Kidney (tissue), 14 donors: Measurements from ENCODE around the gene ATAD3C. TPM values are rescaled to one million over a fixed set of nuclear protein-coding genes. Genes with fewer than 3 reads are reported as not detected.
"Not testable (repeated sequence)": the region's sequence is repeated elsewhere in the genome, so short reads cannot be mapped to it uniquely, and the experiment has no call there.

Source experiments
- DNase-seq, 5 donors: peaks; one replicate each; pipeline ENCODE4 v3.0.0-alpha.2; 2013 to 2020
- FAIRE-seq: peaks from 2 replicates; lab custom pipeline; 2012; peaks lifted over from hg19 to GRCh38; lab: Jason Lieb, UNC
- H3K27ac ChIP-seq, 2 donors: one replicate each; pipeline ENCODE4 v1.7.0; 2013; ENCODE audit warnings: low read depth in 2 of 2, low read length in 2 of 2, inconsistent platforms in 1 of 2
- H3K27me3 ChIP-seq: one replicate; pipeline ENCODE4 v1.7.1; 2013; ENCODE audit warnings: low read length, inconsistent platforms; ENCODE audit not compliant: control insufficient read depth, insufficient read depth
- H3K36me3 ChIP-seq, 3 donors: one replicate each; pipeline versions ENCODE4 v1.7.0 to v1.7.1; 2013; ENCODE audit warnings: low read length in 3 of 3, control low read depth in 1 of 3, inconsistent platforms in 1 of 3; ENCODE audit not compliant: insufficient read depth in 3 of 3, control insufficient read depth in 2 of 3
- H3K4me1 ChIP-seq, 3 donors: one replicate each; pipeline versions ENCODE4 v1.7.0 to v1.7.1; 2013; ENCODE audit warnings: low read length in 3 of 3, inconsistent platforms in 1 of 3, low read depth in 1 of 3; ENCODE audit not compliant: control insufficient read depth in 2 of 3, insufficient read depth in 2 of 3
- H3K4me3 ChIP-seq, 3 donors: one replicate each; pipeline versions ENCODE4 v1.7.0 to v1.8.1; 2013; ENCODE audit warnings: low read length in 3 of 3, control low read depth in 1 of 3, inconsistent platforms in 1 of 3
- H3K9ac ChIP-seq, 3 donors: one replicate each; pipeline versions ENCODE4 v1.7.0 to v1.7.1; 2013; ENCODE audit warnings: low read length in 3 of 3, control low read depth in 1 of 3, inconsistent platforms in 1 of 3
- H3K9me3 ChIP-seq, 3 donors: one replicate each; pipeline versions ENCODE4 v1.7.0 to v1.7.1; 2013; ENCODE audit warnings: low read length in 3 of 3, control low read depth in 1 of 3, inconsistent platforms in 1 of 3; ENCODE audit not compliant: control insufficient read depth in 2 of 3, insufficient read depth in 1 of 3
- intact Hi-C: fragments of 100-400 bp; cut with DNase I; formaldehyde crosslinking; loops from one replicate; pipeline ENCODE4 v1.11.1; 2022
- polyA plus RNA-seq: library from polyadenylated mRNA; stranded (reverse); fragments of 350-450 nt; fragmentation: Illumina TruSeq; extraction: RNeasy Lipid Tissue Mini Kit (QIAGEN cat#74804); gene quantifications from one replicate; pipeline ENCODE4 v1.2.3, GENCODE V29; 2014; ENCODE audit warnings: low read depth, low replicate concordance; ENCODE audit not compliant: insufficient read depth
- total RNA-seq: library from RNA; stranded (reverse); fragmentation: NEBNext Ultra II Directional; extraction: Animal tissue kit (Norgen Biotek cat#: 25700); gene quantifications from one replicate; pipeline ENCODE4 v1.2.1, GENCODE V29; 2021
- TF ChIP-seq, protein P1 (sequence below): IDR thresholded peaks from 3 replicates; pipeline ENCODE4 v1.5.1; 2012; ENCODE audit warnings: mild to moderate bottlenecking, moderate library complexity, borderline replicate concordance; ENCODE audit not compliant: insufficient read depth; ENCODE audit errors: extremely low read depth
- donor health status: control.
- donor health status: control.
- donor health status: control.
- donor health status: control.
- donor health status: control.
- donor health status: DM: yes; HTN: yes; CAD: no.
- donor health status: Normal renal cell carcinoma (clear cell type).

The ATAD3C gene
- total and polyA plus RNA-seq, 2 donors from 2014 or later = 10.0 to 14.3 TPM

GRCh38 chr1:1517973-1518620 is 68.6 kb downstream of the ATAD3C start:
- H3K9me3 ChIP-seq = no peaks in the 10 kb centered on the region
- no peak overlapping the region for H3K4me3 ChIP-seq
- no peak for DNase-seq
- no peak for FAIRE-seq
- no peak overlapping the region for H3K27ac ChIP-seq
- TF ChIP-seq, protein P1, sequence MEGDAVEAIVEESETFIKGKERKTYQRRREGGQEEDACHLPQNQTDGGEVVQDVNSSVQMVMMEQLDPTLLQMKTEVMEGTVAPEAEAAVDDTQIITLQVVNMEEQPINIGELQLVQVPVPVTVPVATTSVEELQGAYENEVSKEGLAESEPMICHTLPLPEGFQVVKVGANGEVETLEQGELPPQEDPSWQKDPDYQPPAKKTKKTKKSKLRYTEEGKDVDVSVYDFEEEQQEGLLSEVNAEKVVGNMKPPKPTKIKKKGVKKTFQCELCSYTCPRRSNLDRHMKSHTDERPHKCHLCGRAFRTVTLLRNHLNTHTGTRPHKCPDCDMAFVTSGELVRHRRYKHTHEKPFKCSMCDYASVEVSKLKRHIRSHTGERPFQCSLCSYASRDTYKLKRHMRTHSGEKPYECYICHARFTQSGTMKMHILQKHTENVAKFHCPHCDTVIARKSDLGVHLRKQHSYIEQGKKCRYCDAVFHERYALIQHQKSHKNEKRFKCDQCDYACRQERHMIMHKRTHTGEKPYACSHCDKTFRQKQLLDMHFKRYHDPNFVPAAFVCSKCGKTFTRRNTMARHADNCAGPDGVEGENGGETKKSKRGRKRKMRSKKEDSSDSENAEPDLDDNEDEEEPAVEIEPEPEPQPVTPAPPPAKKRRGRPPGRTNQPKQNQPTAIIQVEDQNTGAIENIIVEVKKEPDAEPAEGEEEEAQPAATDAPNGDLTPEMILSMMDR = no peak
- H3K27me3 ChIP-seq = no peaks in the 10 kb centered on the region
- no peak overlapping the region for H3K9ac ChIP-seq
- no peaks in the 10 kb centered on the region for H3K4me1 ChIP-seq
- intact Hi-C loops = no loop called here
- H3K36me3 ChIP-seq = peaks cover 3 to 10% (median 4%) of the 10 kb centered on the region in 3 donors

GRCh38 chr1:1518621-1519007 is 69.1 kb downstream of the ATAD3C start:
- DNase-seq, intact Hi-C loops, H3K9me3 ChIP-seq, H3K27me3 ChIP-seq, H3K4me1 ChIP-seq, H3K36me3 ChIP-seq, H3K4me3 ChIP-seq, H3K27ac ChIP-seq, FAIRE-seq, H3K9ac ChIP-seq: not testable (repeated sequence)

Other genes starting within 250 kb of the ATAD3C start
- gene TNFRSF18, start 243.1 kb upstream of the ATAD3C start, total RNA-seq = 8.1 TPM
- not detected for gene TNFRSF18, start 243.1 kb upstream of the ATAD3C start, polyA plus RNA-seq
- 5.1 TPM for gene TNFRSF4, start 235.5 kb upstream of the ATAD3C start, total RNA-seq
- 3.3 TPM for gene TNFRSF4, start 235.5 kb upstream of the ATAD3C start, polyA plus RNA-seq
- gene SDF4, start 217.7 kb upstream of the ATAD3C start, total RNA-seq = 160 TPM
- 143 TPM for gene SDF4, start 217.7 kb upstream of the ATAD3C start, polyA plus RNA-seq
- gene B3GALT6, start 217.5 kb upstream of the ATAD3C start, total RNA-seq = 20.3 TPM
- gene B3GALT6, start 217.5 kb upstream of the ATAD3C start, polyA plus RNA-seq = 13.7 TPM
- 3.1 TPM for gene C1QTNF12, start 203.0 kb upstream of the ATAD3C start, total RNA-seq
- 9.9 TPM for gene C1QTNF12, start 203.0 kb upstream of the ATAD3C start, polyA plus RNA-seq
- 56.6 TPM for gene UBE2J2, start 175.8 kb upstream of the ATAD3C start, total RNA-seq
- 57.4 TPM for gene UBE2J2, start 175.8 kb upstream of the ATAD3C start, polyA plus RNA-seq
- 4.6 TPM for gene SCNN1D, start 169.3 kb upstream of the ATAD3C start, total RNA-seq
- gene SCNN1D, start 169.3 kb upstream of the ATAD3C start, polyA plus RNA-seq = 4.6 TPM
- 39.5 TPM for gene ACAP3, start 141.8 kb upstream of the ATAD3C start, total RNA-seq
- 15.9 TPM for gene ACAP3, start 141.8 kb upstream of the ATAD3C start, polyA plus RNA-seq
- gene PUSL1, start 141.1 kb upstream of the ATAD3C start, total RNA-seq = 12.6 TPM
- 13.9 TPM for gene PUSL1, start 141.1 kb upstream of the ATAD3C start, polyA plus RNA-seq
- 100 TPM for gene INTS11, start 125.0 kb upstream of the ATAD3C start, total RNA-seq
- 73.6 TPM for gene INTS11, start 125.0 kb upstream of the ATAD3C start, polyA plus RNA-seq
- 21.9 TPM for gene CPTP, start 124.9 kb upstream of the ATAD3C start, total RNA-seq
- gene CPTP, start 124.9 kb upstream of the ATAD3C start, polyA plus RNA-seq = 51.5 TPM
- gene TAS1R3, start 118.4 kb upstream of the ATAD3C start, total RNA-seq = 1.3 TPM
- gene TAS1R3, start 118.4 kb upstream of the ATAD3C start, polyA plus RNA-seq = 0.15 TPM
- gene DVL1, start 100.3 kb upstream of the ATAD3C start, total RNA-seq = 55.0 TPM
- gene DVL1, start 100.3 kb upstream of the ATAD3C start, polyA plus RNA-seq = 32.5 TPM
- 26.0 TPM for gene MXRA8, start 91.1 kb upstream of the ATAD3C start, total RNA-seq
- 64.7 TPM for gene MXRA8, start 91.1 kb upstream of the ATAD3C start, polyA plus RNA-seq
- 111 TPM for gene AURKAIP1, start 74.5 kb upstream of the ATAD3C start, total RNA-seq
- 359 TPM for gene AURKAIP1, start 74.5 kb upstream of the ATAD3C start, polyA plus RNA-seq
- gene CCNL2, start 50.4 kb upstream of the ATAD3C start, total RNA-seq = 199 TPM
- gene CCNL2, start 50.4 kb upstream of the ATAD3C start, polyA plus RNA-seq = 72.0 TPM
- gene MRPL20, start 42.4 kb upstream of the ATAD3C start, total RNA-seq = 103 TPM
- gene MRPL20, start 42.4 kb upstream of the ATAD3C start, polyA plus RNA-seq = 221 TPM
- 5.2 TPM for gene ANKRD65, start 28.4 kb upstream of the ATAD3C start, total RNA-seq
- gene ANKRD65, start 28.4 kb upstream of the ATAD3C start, polyA plus RNA-seq = 7.1 TPM
- gene VWA1, start 14.0 kb upstream of the ATAD3C start, total RNA-seq = 116 TPM
- 103 TPM for gene VWA1, start 14.0 kb upstream of the ATAD3C start, polyA plus RNA-seq
- 28.8 TPM for gene ATAD3B, start 22.1 kb downstream of the ATAD3C start, total RNA-seq
- 13.3 TPM for gene ATAD3B, start 22.1 kb downstream of the ATAD3C start, polyA plus RNA-seq
- 19.1 TPM for gene ATAD3A, start 62.5 kb downstream of the ATAD3C start, total RNA-seq
- 17.5 TPM for gene ATAD3A, start 62.5 kb downstream of the ATAD3C start, polyA plus RNA-seq
- 1.9 TPM for gene TMEM240, start 90.9 kb downstream of the ATAD3C start, total RNA-seq
- 1.7 TPM for gene TMEM240, start 90.9 kb downstream of the ATAD3C start, polyA plus RNA-seq
- gene SSU72, start 125.2 kb downstream of the ATAD3C start, total RNA-seq = 102 TPM
- 143 TPM for gene SSU72, start 125.2 kb downstream of the ATAD3C start, polyA plus RNA-seq
- gene FNDC10, start 150.4 kb downstream of the ATAD3C start, total RNA-seq = 2.6 TPM
- 18.2 TPM for gene FNDC10, start 150.4 kb downstream of the ATAD3C start, polyA plus RNA-seq
- gene MIB2, start 165.8 kb downstream of the ATAD3C start, total RNA-seq = 61.6 TPM
- gene MIB2, start 165.8 kb downstream of the ATAD3C start, polyA plus RNA-seq = 35.6 TPM
- gene MMP23B, start 182.5 kb downstream of the ATAD3C start, total RNA-seq = 7.1 TPM
- gene MMP23B, start 182.5 kb downstream of the ATAD3C start, polyA plus RNA-seq = 4.0 TPM
- 24.0 TPM for gene CDK11B, start 209.3 kb downstream of the ATAD3C start, total RNA-seq
- 13.9 TPM for gene CDK11B, start 209.3 kb downstream of the ATAD3C start, polyA plus RNA-seq
- gene SLC35E2B, start 243.1 kb downstream of the ATAD3C start, total RNA-seq = 50.2 TPM
- 11.3 TPM for gene SLC35E2B, start 243.1 kb downstream of the ATAD3C start, polyA plus RNA-seq